Measurements from ENCODE around the gene MMD2. TPM values are rescaled to one million over a fixed set of nuclear protein-coding genes. Genes with fewer than 3 reads are reported as not detected.

Gene MMD2
- total and polyA plus RNA-seq, 12 donors, result 0.03 to 0.17 TPM; not detected in 10

- Histone ChIP-seq H3K27me3 (no peaks in the 10 kb centered on the region), H3K4me1 (replicated peaks in 1 of 2) (no peaks in the 10 kb centered on the region), H3K36me3 (replicated peaks in 1 of 2) (no peaks in the 10 kb centered on the region), H3K27ac (no peak overlapping the region), H3K9me3 (replicated peaks in 1 of 3) (no peaks in the 10 kb centered on the region), H3K4me3 (no peak overlapping the region)
- TF ChIP-seq CTCF (IDR thresholded peaks at IDR 0.05) (no peak), POLR2A (IDR thresholded peaks at IDR 0.05) (no peak)
- 90 to 94% (median 93%) methylated on average over 26 of the region's 26 CpGs for WGBS, 4 donors
- intact Hi-C loops (cut with DNase I), result no loop called here
- DNase-seq, result no peak
These were observed 13.0 kb downstream of the MMD2 start for GRCh38 chr7:4945949-4946348.

DNA sequence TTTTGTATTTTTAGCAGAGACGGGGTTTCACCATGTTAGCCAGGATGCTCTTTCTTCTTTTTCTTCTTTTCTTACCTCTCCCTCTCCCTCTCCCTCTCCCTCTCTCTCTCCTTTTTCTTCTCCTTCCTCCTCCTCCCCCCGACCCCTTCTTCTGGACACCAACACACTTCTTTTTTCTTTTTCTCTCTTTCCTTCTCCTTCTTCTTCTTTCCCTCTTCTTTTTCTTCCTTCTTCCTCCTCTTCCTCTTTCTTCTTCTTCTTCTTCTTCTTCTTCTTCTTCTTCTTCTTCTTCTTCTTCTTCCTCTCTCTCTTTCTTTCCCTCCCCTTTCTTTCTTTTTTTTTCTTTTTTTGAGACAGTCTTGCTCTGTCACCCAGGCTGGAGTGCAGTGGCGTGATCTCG is 14.0 kb downstream of the MMD2 start:
- no peak overlapping the region for H3K4me3 ChIP-seq
- H3K9me3 ChIP-seq (replicated peaks in 1 of 3), result no peaks in the 10 kb centered on the region
- H3K27ac ChIP-seq, result no peak overlapping the region
- WGBS, 4 donors, result 79 to 84% (median 82%) methylated on average over 4 of the region's 4 CpGs
- TF ChIP-seq CTCF (IDR thresholded peaks at IDR 0.05), result no peak
- no peak for TF ChIP-seq POLR2A (IDR thresholded peaks at IDR 0.05)
- no peak for DNase-seq
- no peaks in the 10 kb centered on the region for H3K36me3 ChIP-seq (replicated peaks in 1 of 2)
- no peaks in the 10 kb centered on the region for H3K27me3 ChIP-seq
- intact Hi-C loops (cut with DNase I), result no loop called here
- no peaks in the 10 kb centered on the region for H3K4me1 ChIP-seq (replicated peaks in 1 of 2)

DNA sequence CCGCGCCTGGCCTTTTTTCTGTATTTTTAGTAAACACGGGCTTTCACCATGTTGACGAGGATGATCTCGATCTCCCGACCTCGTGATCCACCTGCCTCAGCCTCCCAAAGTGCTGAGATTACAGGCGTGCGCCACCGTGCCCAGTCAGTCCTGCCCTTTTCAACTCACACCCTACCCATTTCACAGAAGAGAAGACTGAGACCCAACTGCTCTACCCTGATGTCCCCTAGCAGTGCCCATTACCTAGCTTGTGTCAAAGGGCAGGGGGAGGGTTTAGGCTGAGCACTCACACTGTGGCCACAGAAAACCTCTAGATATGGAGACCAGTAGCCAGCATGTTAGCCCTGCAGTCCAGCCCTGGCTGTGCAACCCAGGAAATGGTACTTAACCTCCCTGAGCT is 15.7 kb downstream of the MMD2 start:
- Histone ChIP-seq H3K36me3 (replicated peaks in 1 of 2) (no peaks in the 10 kb centered on the region), H3K27ac (no peak overlapping the region), H3K9me3 (replicated peaks in 1 of 3) (no peaks in the 10 kb centered on the region), H3K4me1 (replicated peaks in 1 of 2) (no peaks in the 10 kb centered on the region), H3K27me3 (no peaks in the 10 kb centered on the region), H3K4me3 (no peak overlapping the region)
- WGBS, 4 donors, result 91 to 98% (median 94%) methylated on average over 8 to 10 of the region's 10 CpGs
- no peak for TF ChIP-seq CTCF (IDR thresholded peaks at IDR 0.05)
- no peak for DNase-seq
- intact Hi-C loops (cut with DNase I), result no loop called here

- 53 to 65% (median 58%) methylated on average over 4 to 26 of the region's 26 CpGs for WGBS, 4 donors
These were observed 18.8 kb downstream of the MMD2 start for GRCh38 chr7:4939971-4940728.

More at GRCh38 chr7:4939971-4940728, 18.8 kb downstream of the MMD2 start:
- peak in 3 of 7 donors; percentile 13 to 36 (median 17) for DNase-seq
- intact Hi-C loops (cut with DNase I), result no loop called here
- Histone ChIP-seq H3K4me1 (replicated peaks in 1 of 2) (no peaks in the 10 kb centered on the region), H3K36me3 (replicated peaks in 1 of 2) (no peaks in the 10 kb centered on the region), H3K27me3 (no peaks in the 10 kb centered on the region), H3K4me3 (no peak overlapping the region), H3K27ac (no peak overlapping the region), H3K9me3 (replicated peaks in 1 of 3) (no peaks in the 10 kb centered on the region)
- TF ChIP-seq CTCF (IDR thresholded peaks at IDR 0.05) (no peak), POLR2A (IDR thresholded peaks at IDR 0.05) (no peak)

Data from adrenal gland (tissue), 12 donors.